Measurements from ENCODE around the gene PSMC5. TPM values are rescaled to one million over a fixed set of nuclear protein-coding genes. Genes with fewer than 3 reads are reported as not detected.

Gene PSMC5
- total and polyA plus RNA-seq, 10 of the 15 experiments (the other 5 are each of a cell fraction or from before 2014, with no cell fraction given), result 55.0 to 266 (median 148) TPM

- POLR2A ChIA-PET, result interaction anchor here (0.5 to 3.5 kb wide), 5 partner anchors 16 to 228 kb away, joined by 3 to 24 read pairs (median 4); partner anchors contain the start of genes CCDC47 and DDX42
- DNase-seq (ENCODE audit: low read depth, low spot score), result no peak
- H4K20me1 ChIP-seq (ENCODE audit: control insufficient read depth, insufficient read depth), result no peaks in the 10 kb centered on the region
Measured at GRCh38 chr17:63842173-63842539, 14.9 kb downstream of the PSMC5 start.

More at GRCh38 chr17:63842173-63842539, 14.9 kb downstream of the PSMC5 start:
- ChIA-PET CTCF (interaction anchor here (0.8 to 2.7 kb wide), 5 partner anchors 12 to 230 kb away, joined by 3 to 19 read pairs (median 4); partner anchors contain the start of genes FTSJ3 and PSMC5), RAD21 (ENCODE audit: unreplicated experiment) (no interaction called here), SMC1A (ENCODE audit: uncharacterized antibody, unreplicated experiment) (no interaction called here)
- Histone ChIP-seq H3K4me1 (ENCODE audit: control insufficient read depth, insufficient read depth, low read length) (peaks cover 18% of the 10 kb centered on the region), H3K79me2 (ENCODE audit: control insufficient read depth, insufficient read depth, low read length) (peaks cover 49% of the 10 kb centered on the region), H2AFZ (ENCODE audit: control insufficient read depth, low read depth, low read length) (peak overlapping the region; percentile 72; the same call in 1 of the 2 replicates), H3K27ac (ENCODE audit: control insufficient read depth, insufficient read depth) (peak overlapping the region; percentile 80), H3K9me3 (replicated peaks; ENCODE audit: control insufficient read depth, insufficient read depth, low read length) (no peaks in the 10 kb centered on the region), H3K36me3 (ENCODE audit: control insufficient read depth in 2 of 2, insufficient read depth in 2 of 2, low read length in 1 of 2) (peaks cover 0 to 3% of the 10 kb centered on the region in 2 experiments; a peak in 1 of 4 replicates), H3K4me3 (peak overlapping the region; percentile 97), H3K9ac (ENCODE audit: control insufficient read depth, insufficient read depth, low read length) (peak overlapping the region; percentile 65), H3K4me2 (ENCODE audit: control insufficient read depth, insufficient read depth) (peak overlapping the region; percentile 90), H3K27me3 (replicated peaks in 1 of 2; ENCODE audit: control insufficient read depth in 2 of 2, insufficient read depth in 2 of 2, low read length in 1 of 2) (no peaks in the 10 kb centered on the region)
- TF ChIP-seq SIX5 (IDR thresholded peaks at IDR 0.05; ENCODE audit: low read depth, low read length, severe bottlenecking) (no peak), TAF1 (IDR thresholded peaks at IDR 0.05; ENCODE audit: borderline replicate concordance, low read depth, low read length) (no peak), ZNF274 (IDR thresholded peaks at IDR 0.05; ENCODE audit: insufficient read depth, insufficient read length) (no peak), TBL1XR1 (IDR thresholded peaks at IDR 0.05; ENCODE audit: low read depth, low read length) (no peak), SUPT20H (IDR thresholded peaks at IDR 0.05; ENCODE audit: borderline replicate concordance, control insufficient read depth, low read depth, low read length) (no peak), ZNF24 (IDR thresholded peaks at IDR 0.05) (no peak), HDGF (IDR thresholded peaks at IDR 0.05) (no peak), ZBTB4 (CRISPR knock-in tag; IDR thresholded peaks at IDR 0.05) (no peak), RCOR1 (conservative IDR thresholded peaks at IDR 0.05; ENCODE audit: low read depth, low read length) (no peak), NFXL1 (IDR thresholded peaks at IDR 0.05; ENCODE audit: borderline replicate concordance) (no peak)
- intact Hi-C loops (cut with micrococcal nuclease; ENCODE audit: unreplicated experiment) (loop anchor here (2.0 to 5.0 kb wide), 3 partner anchors 70 to 145 kb away; partner anchors contain the start of genes CCDC47, DDX42 and STRADA), in situ Hi-C loops (cut with MboI) (loop anchor here (10.0 to 25.0 kb wide), 2 partner anchors 405 to 663 kb away; partner anchors contain the start of genes CEP95, CYB561 and DDX5)
- no TSS peak for BruUV-seq (replicated peaks)
- under 1% methylated on average over 36 of the region's 36 CpGs for WGBS (ENCODE audit: insufficient coverage, insufficient replicate concordance, low lambda C conversion rate, missing lambda C conversion rate)
- ATAC-seq, result peak; percentile 24
- FAIRE-seq, result no peak
